OCI-LY7 (cell line): ENCODE measurements around the gene CFAP100. TPM values are rescaled to one million over a fixed set of nuclear protein-coding genes. Genes with fewer than 3 reads are reported as not detected.

ENCODE experiments used
- BruUV-seq: library from RNA; stranded (reverse); fragments of 400-500 nt; replicated peaks from 2 replicates; lab custom pipeline; 2021; lab: Mats Ljungman, UMichigan
- CTCF ChIA-PET: fragments of 300-600 bp; sonication (Branson Sonifier 250); formaldehyde crosslinking; loops from one replicate; lab custom pipeline; 2022; ENCODE audit warnings: antibody characterized with exemption; ENCODE audit not compliant: unreplicated experiment; lab: Charles Lee
- POLR2A ChIA-PET: fragments of 300-600 bp; sonication (Branson Sonifier 250); formaldehyde crosslinking; loops from one replicate; lab custom pipeline; 2022; ENCODE audit warnings: antibody characterized with exemption; lab: Charles Lee
- DNase-seq: peaks from one replicate; pipeline ENCODE4 v3.0.0-alpha.2; 2015; ENCODE audit warnings: low spot score
- H2AFZ ChIP-seq: fragments of 200-600 bp; sonication (generic), shearing (Covaris generic); 2 replicates; pipeline ENCODE4 v1.6.1; 2014; ENCODE audit warnings: mild to moderate bottlenecking, antibody characterized with exemption, low read length, moderate library complexity
- H3K27ac ChIP-seq: fragments of 200-600 bp; sonication (generic); 2 replicates; pipeline ENCODE4 v1.5.1; 2014; ENCODE audit warnings: mixed run types, low read depth, mild to moderate bottlenecking, moderate library complexity, low read length, inconsistent platforms; ENCODE audit not compliant: poor library complexity, severe bottlenecking
- H3K36me3 ChIP-seq: fragments of 200-600 bp; sonication (generic); 2 replicates; pipeline ENCODE4 v1.6.1; 2014; ENCODE audit warnings: mild to moderate bottlenecking, antibody characterized with exemption, low read length, moderate library complexity, mixed read lengths; ENCODE audit not compliant: insufficient read depth
- H3K4me1 ChIP-seq: fragments of 200-600 bp; sonication (generic); 2 replicates; pipeline ENCODE4 v1.5.1; 2014; ENCODE audit warnings: mild to moderate bottlenecking, low read length; ENCODE audit not compliant: insufficient read depth, poor library complexity, severe bottlenecking
- H3K4me2 ChIP-seq: fragments of 200-600 bp; sonication (generic); 2 replicates; pipeline ENCODE4 v1.6.1; 2014; ENCODE audit warnings: mild to moderate bottlenecking, low read length
- H3K4me3 ChIP-seq: fragments of 200-600 bp; sonication (generic); 2 replicates; pipeline ENCODE4 v1.5.1; 2014; ENCODE audit warnings: mild to moderate bottlenecking, low read depth, low read length; ENCODE audit not compliant: poor library complexity, severe bottlenecking
- H3K79me2 ChIP-seq: fragments of 200-600 bp; sonication (generic); 2 replicates; pipeline ENCODE4 v1.6.1; 2016; ENCODE audit warnings: low read depth, mild to moderate bottlenecking, low read length, moderate library complexity, mixed read lengths; ENCODE audit not compliant: insufficient read depth
- H3K9me2 ChIP-seq: fragments of 200-600 bp; sonication (generic); 2 replicates; pipeline ENCODE4 v1.6.1; 2016; ENCODE audit warnings: mild to moderate bottlenecking, low read length, mixed read lengths; ENCODE audit not compliant: insufficient read depth
- H3K9me3 ChIP-seq: fragments of 200-600 bp; sonication (generic); 2 replicates; pipeline ENCODE4 v1.6.1; 2014; ENCODE audit warnings: mild to moderate bottlenecking, mixed run types, low read length, mixed read lengths
- H4K20me1 ChIP-seq: fragments of 200-600 bp; sonication (generic); 2 replicates; pipeline ENCODE4 v1.6.1; 2014; ENCODE audit warnings: mild to moderate bottlenecking, antibody characterized with exemption, low read length, moderate library complexity, mixed read lengths; ENCODE audit not compliant: insufficient read depth
- EZH2phosphoT487 ChIP-seq: fragments of 200-600 bp; sonication (generic); IDR thresholded peaks from 2 replicates; pipeline ENCODE4 v1.6.1; 2018; ENCODE audit warnings: low read depth, borderline replicate concordance, mild to moderate bottlenecking, mixed run types, antibody characterized with exemption, low read length, moderate library complexity, mixed read lengths
- intact Hi-C: fragments of 100-400 bp; cut with micrococcal nuclease; formaldehyde crosslinking; loops from one replicate; pipeline ENCODE4 v1.10.0; 2022; ENCODE audit not compliant: unreplicated experiment
- total RNA-seq, 2 experiments: library from RNA; depleted of rRNA in 1 of 2; stranded (reverse); fragments of >200 nt in 1 of 2; shearing (Covaris generic) in 1 of 2; gene quantifications; 2 replicates each; pipeline ENCODE4 v1.2.3, GENCODE V29; 2014 to 2022
- TF ChIP-seq, protein P1 (sequence below): fragments of 200-600 bp; sonication (generic); conservative IDR thresholded peaks from 2 replicates; pipeline ENCODE4 v1.5.1; 2014; ENCODE audit warnings: mild to moderate bottlenecking, antibody characterized with exemption, low read length, moderate library complexity, mixed read lengths

The CFAP100 gene
- total RNA-seq, 2 experiments from 2014 or later: not detected

DNA sequence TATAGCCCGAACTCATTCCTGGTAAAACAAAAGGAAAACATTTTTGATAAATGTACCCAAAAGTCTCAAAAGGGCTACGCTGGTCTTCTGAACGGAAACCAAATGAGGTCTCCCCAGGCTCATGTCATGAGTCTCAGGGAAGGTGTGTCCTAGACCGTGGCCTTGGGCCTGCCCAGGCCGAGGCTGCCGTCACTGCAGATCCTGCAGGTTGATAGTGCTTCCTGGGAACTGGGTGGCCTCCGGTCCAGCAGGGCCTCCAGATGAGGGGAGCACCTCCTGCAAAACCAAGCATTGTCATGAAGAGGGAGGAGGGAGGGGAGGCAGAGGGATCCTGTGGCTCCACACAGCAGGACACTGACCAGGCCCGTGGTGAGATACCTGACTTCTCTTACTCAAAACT is 43.5 kb downstream of the CFAP100 start:
- no peak overlapping the region for H2AFZ ChIP-seq
- no peaks in the 10 kb centered on the region for H3K79me2 ChIP-seq
- no peaks in the 10 kb centered on the region for H3K9me3 ChIP-seq
- TF ChIP-seq EZH2phosphoT487: no peak
- TF ChIP-seq, protein P1, sequence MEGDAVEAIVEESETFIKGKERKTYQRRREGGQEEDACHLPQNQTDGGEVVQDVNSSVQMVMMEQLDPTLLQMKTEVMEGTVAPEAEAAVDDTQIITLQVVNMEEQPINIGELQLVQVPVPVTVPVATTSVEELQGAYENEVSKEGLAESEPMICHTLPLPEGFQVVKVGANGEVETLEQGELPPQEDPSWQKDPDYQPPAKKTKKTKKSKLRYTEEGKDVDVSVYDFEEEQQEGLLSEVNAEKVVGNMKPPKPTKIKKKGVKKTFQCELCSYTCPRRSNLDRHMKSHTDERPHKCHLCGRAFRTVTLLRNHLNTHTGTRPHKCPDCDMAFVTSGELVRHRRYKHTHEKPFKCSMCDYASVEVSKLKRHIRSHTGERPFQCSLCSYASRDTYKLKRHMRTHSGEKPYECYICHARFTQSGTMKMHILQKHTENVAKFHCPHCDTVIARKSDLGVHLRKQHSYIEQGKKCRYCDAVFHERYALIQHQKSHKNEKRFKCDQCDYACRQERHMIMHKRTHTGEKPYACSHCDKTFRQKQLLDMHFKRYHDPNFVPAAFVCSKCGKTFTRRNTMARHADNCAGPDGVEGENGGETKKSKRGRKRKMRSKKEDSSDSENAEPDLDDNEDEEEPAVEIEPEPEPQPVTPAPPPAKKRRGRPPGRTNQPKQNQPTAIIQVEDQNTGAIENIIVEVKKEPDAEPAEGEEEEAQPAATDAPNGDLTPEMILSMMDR: no peak
- POLR2A ChIA-PET: interaction anchor here (0.9 to 1.1 kb wide), 2 partner anchors 13 to 80 kb away, joined by 3 read pairs; no protein-coding TSS in a partner anchor
- no peak for DNase-seq
- BruUV-seq: no TSS peak
- CTCF ChIA-PET: no interaction called here
- H4K20me1 ChIP-seq: no peaks in the 10 kb centered on the region; the same call in 1 of the 2 replicates
- no peak overlapping the region for H3K27ac ChIP-seq
- H3K9me2 ChIP-seq: no peaks in the 10 kb centered on the region
- H3K4me2 ChIP-seq: no peak overlapping the region
- H3K4me3 ChIP-seq: no peak overlapping the region
- no peaks in the 10 kb centered on the region for H3K4me1 ChIP-seq
- peaks cover 13% of the 10 kb centered on the region; the same call in 1 of the 2 replicates for H3K36me3 ChIP-seq
- intact Hi-C loops: no loop called here

DNA sequence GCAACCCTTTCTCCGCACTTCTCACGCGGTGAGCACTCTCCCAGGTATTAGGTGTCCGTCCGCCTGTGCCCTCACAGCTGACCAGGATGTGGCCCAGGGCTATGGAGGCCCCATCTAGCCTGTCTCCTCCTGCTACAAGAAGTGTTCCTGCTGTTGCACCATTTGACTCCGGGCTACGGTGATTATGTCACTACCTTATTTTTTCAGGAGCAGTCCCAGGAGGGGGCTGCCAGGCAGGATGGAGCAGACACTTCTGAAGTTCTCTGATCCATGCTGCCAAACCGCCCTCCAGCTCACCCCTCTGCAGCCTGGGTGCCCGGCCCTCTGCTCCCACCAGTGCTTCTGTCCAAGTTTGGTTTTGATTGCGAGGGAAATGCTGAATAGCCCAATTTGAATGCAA is 44.0 kb downstream of the CFAP100 start:
- H3K9me3 ChIP-seq: no peaks in the 10 kb centered on the region
- H3K36me3 ChIP-seq: peaks cover 13% of the 10 kb centered on the region; the same call in 1 of the 2 replicates
- POLR2A ChIA-PET: interaction anchor here (0.9 to 1.1 kb wide), 2 partner anchors 13 to 80 kb away, joined by 3 read pairs; no protein-coding TSS in a partner anchor
- H3K4me2 ChIP-seq: no peak overlapping the region
- no peak overlapping the region for H3K4me3 ChIP-seq
- intact Hi-C loops: no loop called here
- no peak overlapping the region for H2AFZ ChIP-seq
- no peaks in the 10 kb centered on the region for H3K79me2 ChIP-seq
- no peak for TF ChIP-seq EZH2phosphoT487
- TF ChIP-seq, protein P1: no peak
- CTCF ChIA-PET: no interaction called here
- no TSS peak for BruUV-seq
- no peak overlapping the region for H3K27ac ChIP-seq
- H4K20me1 ChIP-seq: no peaks in the 10 kb centered on the region; the same call in 1 of the 2 replicates
- H3K9me2 ChIP-seq: no peaks in the 10 kb centered on the region
- DNase-seq: no peak
- H3K4me1 ChIP-seq: no peaks in the 10 kb centered on the region

DNA sequence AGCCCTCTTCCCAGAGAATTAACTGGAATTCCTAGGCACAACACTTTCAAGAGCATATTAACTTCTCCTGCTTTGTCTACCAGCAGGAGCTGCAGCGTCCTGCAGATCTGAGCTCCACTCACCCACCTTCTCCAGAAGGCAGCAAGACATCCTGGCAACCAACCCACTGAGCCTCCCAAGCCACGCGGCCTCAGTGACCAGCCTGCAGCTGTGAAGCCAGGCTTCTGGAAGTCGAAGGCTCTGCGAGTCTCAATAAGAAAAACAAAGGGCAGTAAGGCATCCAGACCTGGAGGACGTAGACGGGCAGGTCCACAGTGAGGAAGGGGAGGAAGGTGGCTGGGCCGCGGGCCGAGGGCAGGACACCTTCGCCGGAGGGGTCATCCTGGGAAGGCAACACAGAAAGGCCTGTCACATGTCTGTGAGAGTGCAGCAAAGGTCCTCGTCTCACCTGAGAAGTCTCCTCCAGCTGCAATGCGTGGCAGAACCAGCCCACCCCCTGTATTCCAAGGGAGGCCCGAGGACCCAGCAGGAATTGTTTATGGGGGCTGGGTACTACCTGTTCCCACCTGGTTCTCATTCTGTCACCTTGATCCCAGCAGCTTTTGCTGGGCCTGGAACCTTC is 44.7 kb downstream of the CFAP100 start:
- no peaks in the 10 kb centered on the region for H3K79me2 ChIP-seq
- no peak overlapping the region for H3K4me2 ChIP-seq
- H3K36me3 ChIP-seq: peaks cover 13% of the 10 kb centered on the region; the same call in 1 of the 2 replicates
- no peaks in the 10 kb centered on the region for H3K9me3 ChIP-seq
- no TSS peak for BruUV-seq
- intact Hi-C loops: no loop called here
- CTCF ChIA-PET: interaction anchor here (0.6 kb wide), 1 partner anchor 13 kb away, joined by 3 read pairs; no protein-coding TSS in a partner anchor
- no peak overlapping the region for H3K27ac ChIP-seq
- no peaks in the 10 kb centered on the region; the same call in 1 of the 2 replicates for H4K20me1 ChIP-seq
- H3K9me2 ChIP-seq: no peaks in the 10 kb centered on the region
- no peak overlapping the region for H2AFZ ChIP-seq
- TF ChIP-seq, protein P1: no peak
- TF ChIP-seq EZH2phosphoT487: no peak
- POLR2A ChIA-PET: interaction anchor here (0.9 to 1.1 kb wide), 2 partner anchors 12 to 81 kb away, joined by 3 read pairs; no protein-coding TSS in a partner anchor
- H3K4me3 ChIP-seq: no peak overlapping the region
- no peaks in the 10 kb centered on the region for H3K4me1 ChIP-seq
- no peak for DNase-seq
